HG03354 (cell line): ENCODE data around the gene MALAT1.
"Not testable (repeated sequence)": the region's sequence is repeated elsewhere in the genome, so short reads cannot be mapped to it uniquely, and the experiment has no call there.

Source experiments
- ATAC-seq: cut with Tn5 transposase; IDR thresholded peaks from one replicate; pipeline ENCODE4 v1.9.1; 2021; ENCODE audit warnings: mild to moderate bottlenecking; ENCODE audit not compliant: unreplicated experiment, poor library complexity, severe bottlenecking

The MALAT1 gene

GRCh38 chr11:65498977-65499712 lies at the start of gene MALAT1:
TSS of gene MALAT1 (plus strand) at chr11:65499045.
- peak; percentile 46 for ATAC-seq

- not testable (repeated sequence) for ATAC-seq
Measured at GRCh38 chr11:65451301-65451700, 47.5 kb upstream of the MALAT1 start.

- not testable (repeated sequence) for ATAC-seq
Measured at GRCh38 chr11:65452259-65452658, 46.6 kb upstream of the MALAT1 start.

GRCh38 chr11:65452806-65453490 lies 45.9 kb upstream of the MALAT1 start:
- no peak for ATAC-seq

- no peak for ATAC-seq
Measured at GRCh38 chr11:65454311-65454695, 44.5 kb upstream of the MALAT1 start.

GRCh38 chr11:65454696-65455456 lies 44.0 kb upstream of the MALAT1 start:
- peak; percentile 88 for ATAC-seq

- no peak for ATAC-seq
Measured at GRCh38 chr11:65456418-65456817, 42.4 kb upstream of the MALAT1 start.

GRCh38 chr11:65459552-65459951 lies 39.3 kb upstream of the MALAT1 start:
- no peak for ATAC-seq

GRCh38 chr11:65465471-65465870 lies 33.4 kb upstream of the MALAT1 start:
- not testable (repeated sequence) for ATAC-seq

- not testable (repeated sequence) for ATAC-seq
Measured at GRCh38 chr11:65467306-65467705, 31.5 kb upstream of the MALAT1 start.

GRCh38 chr11:65468874-65469333 lies 29.9 kb upstream of the MALAT1 start:
- no peak for ATAC-seq

- ATAC-seq, result no peak
Measured at GRCh38 chr11:65470433-65471049, 28.3 kb upstream of the MALAT1 start.

- ATAC-seq, result no peak
Measured at GRCh38 chr11:65471447-65471891, 27.4 kb upstream of the MALAT1 start.

GRCh38 chr11:65472588-65473277 lies 26.1 kb upstream of the MALAT1 start:
- ATAC-seq, result not testable (repeated sequence)

GRCh38 chr11:65473278-65473860 lies 25.5 kb upstream of the MALAT1 start:
- no peak for ATAC-seq

GRCh38 chr11:65474864-65475263 lies 24.0 kb upstream of the MALAT1 start:
- no peak for ATAC-seq

GRCh38 chr11:65476632-65477148 lies 22.2 kb upstream of the MALAT1 start:
- ATAC-seq, result no peak

GRCh38 chr11:65477149-65477965 lies 21.5 kb upstream of the MALAT1 start:
- ATAC-seq, result peak; percentile 79
